Measurements from ENCODE around the gene ITGA4. TPM values are rescaled to one million over a fixed set of nuclear protein-coding genes. Genes with fewer than 3 reads are reported as not detected.
"Not testable (repeated sequence)": the region's sequence is repeated elsewhere in the genome, so short reads cannot be mapped to it uniquely, and the experiment has no call there.

Gene ITGA4
- polyA plus RNA-seq, 1 donor from 2014 or later, result 129 TPM

GRCh38 chr2:181444654-181445053, 12.5 kb upstream of the ITGA4 start:
- Mint-ChIP-seq H3K27ac (no peak overlapping the region), H3K9me3 (no peaks in the 10 kb centered on the region)

GRCh38 chr2:181446985-181447384, 10.2 kb upstream of the ITGA4 start:
- H3K36me3 Mint-ChIP-seq, result no peaks in the 10 kb centered on the region
- peaks cover 0 to 2% (median 0%) of the 10 kb centered on the region in 3 donors for H3K9me3 Mint-ChIP-seq
- H3K27ac Mint-ChIP-seq, result no peak overlapping the region
- peaks cover 5 to 21% (median 8%) of the 10 kb centered on the region in 3 donors for H3K4me1 Mint-ChIP-seq
- H3K4me3 Mint-ChIP-seq, result peak overlapping the region in 2 of 4 donors; percentile 30 to 41
- H3K27me3 Mint-ChIP-seq, result no peaks in the 10 kb centered on the region

More at GRCh38 chr2:181444654-181445053, 12.5 kb upstream of the ITGA4 start:
- Mint-ChIP-seq H3K27me3 (no peaks in the 10 kb centered on the region), H3K4me1 (peaks cover 5 to 21% (median 8%) of the 10 kb centered on the region in 3 donors), H3K4me3 (peak overlapping the region in 1 of 4 donors; percentile 39), H3K36me3 (no peaks in the 10 kb centered on the region)

GRCh38 chr2:181449278-181449677, 7.9 kb upstream of the ITGA4 start:
- not testable (repeated sequence) for H3K36me3 Mint-ChIP-seq, H3K9me3 Mint-ChIP-seq, H3K4me3 Mint-ChIP-seq, H3K27me3 Mint-ChIP-seq, H3K27ac Mint-ChIP-seq
- peaks cover 7 to 17% (median 8%) of the 10 kb centered on the region in 3 donors for H3K4me1 Mint-ChIP-seq

- no peaks in the 10 kb centered on the region for H3K36me3 Mint-ChIP-seq
- H3K4me3 Mint-ChIP-seq, result peak overlapping the region in 1 of 4 donors; percentile 88
- no peaks in the 10 kb centered on the region for H3K27me3 Mint-ChIP-seq
- peaks cover 23 to 29% (median 26%) of the 10 kb centered on the region in 3 donors for H3K4me1 Mint-ChIP-seq
- peaks cover 0 to 3% (median 0%) of the 10 kb centered on the region in 3 donors for H3K9me3 Mint-ChIP-seq
- H3K27ac Mint-ChIP-seq, result peak overlapping the region in 1 of 3 donors; percentile 89
These were observed 2.3 kb upstream of the ITGA4 start for GRCh38 chr2:181454686-181455450.

GRCh38 chr2:181456660-181457120, 496 bp upstream of the ITGA4 start:
- H3K27ac Mint-ChIP-seq, result peak overlapping the region; percentile 89 to 97 (median 96)

GRCh38 chr2:181457741-181458425, 697 bp downstream of the ITGA4 start:
- H3K4me1 Mint-ChIP-seq, result peaks cover 44 to 51% (median 50%) of the 10 kb centered on the region in 3 donors
- no peaks in the 10 kb centered on the region for H3K27me3 Mint-ChIP-seq
- no peaks in the 10 kb centered on the region for H3K36me3 Mint-ChIP-seq
- H3K4me3 Mint-ChIP-seq, result peak overlapping the region; percentile 88 to 99 (median 98)
- no peaks in the 10 kb centered on the region for H3K9me3 Mint-ChIP-seq
- H3K27ac Mint-ChIP-seq, result peak overlapping the region; percentile 89 to 95 (median 94)

More at GRCh38 chr2:181456660-181457120, 496 bp upstream of the ITGA4 start:
- Mint-ChIP-seq H3K4me1 (peaks cover 36 to 42% (median 39%) of the 10 kb centered on the region in 3 donors), H3K4me3 (peak overlapping the region; percentile 88 to 98 (median 95)), H3K9me3 (peaks cover 0 to 3% (median 0%) of the 10 kb centered on the region in 3 donors), H3K36me3 (no peaks in the 10 kb centered on the region), H3K27me3 (no peaks in the 10 kb centered on the region)

- no peaks in the 10 kb centered on the region for H3K9me3 Mint-ChIP-seq
- peak overlapping the region; percentile 89 to 95 (median 94) for H3K27ac Mint-ChIP-seq
- H3K4me3 Mint-ChIP-seq, result peak overlapping the region; percentile 88 to 99 (median 98)
These were observed 1.7 kb downstream of the ITGA4 start for GRCh38 chr2:181458871-181459270.

GRCh38 chr2:181459621-181460021, 2.4 kb downstream of the ITGA4 start:
- H3K27me3 Mint-ChIP-seq, result no peaks in the 10 kb centered on the region
- no peaks in the 10 kb centered on the region for H3K36me3 Mint-ChIP-seq
- H3K4me1 Mint-ChIP-seq, result peaks cover 57 to 66% (median 61%) of the 10 kb centered on the region in 3 donors
- peak overlapping the region; percentile 88 to 99 (median 98) for H3K4me3 Mint-ChIP-seq
- H3K9me3 Mint-ChIP-seq, result no peaks in the 10 kb centered on the region
- H3K27ac Mint-ChIP-seq, result peak overlapping the region; percentile 87 to 94 (median 89)

More at GRCh38 chr2:181458871-181459270, 1.7 kb downstream of the ITGA4 start:
- H3K36me3 Mint-ChIP-seq, result no peaks in the 10 kb centered on the region
- peaks cover 53 to 60% (median 60%) of the 10 kb centered on the region in 3 donors for H3K4me1 Mint-ChIP-seq
- no peaks in the 10 kb centered on the region for H3K27me3 Mint-ChIP-seq

- Mint-ChIP-seq H3K27me3 (no peaks in the 10 kb centered on the region), H3K4me3 (peak overlapping the region; percentile 88 to 99 (median 98)), H3K27ac (peak overlapping the region; percentile 84 to 94 (median 89)), H3K4me1 (peaks cover 53 to 65% (median 62%) of the 10 kb centered on the region in 3 donors), H3K36me3 (no peaks in the 10 kb centered on the region), H3K9me3 (no peaks in the 10 kb centered on the region)
These were observed 4.1 kb downstream of the ITGA4 start for GRCh38 chr2:181461056-181461997.

GRCh38 chr2:181462033-181462432, 4.8 kb downstream of the ITGA4 start:
- no peaks in the 10 kb centered on the region for H3K9me3 Mint-ChIP-seq
- H3K4me3 Mint-ChIP-seq, result peak overlapping the region; percentile 74 to 88 (median 80)
- no peaks in the 10 kb centered on the region for H3K36me3 Mint-ChIP-seq
- no peaks in the 10 kb centered on the region for H3K27me3 Mint-ChIP-seq
- H3K27ac Mint-ChIP-seq, result peak overlapping the region; percentile 12 to 87 (median 68)
- H3K4me1 Mint-ChIP-seq, result peaks cover 53 to 66% (median 56%) of the 10 kb centered on the region in 3 donors

GRCh38 chr2:181463588-181463987, 6.4 kb downstream of the ITGA4 start:
- H3K36me3 Mint-ChIP-seq, result no peaks in the 10 kb centered on the region

GRCh38 chr2:181464966-181465365, 7.8 kb downstream of the ITGA4 start:
- Mint-ChIP-seq H3K9me3 (no peaks in the 10 kb centered on the region), H3K27ac (peak overlapping the region; percentile 44 to 92 (median 91)), H3K27me3 (no peaks in the 10 kb centered on the region), H3K4me3 (peak overlapping the region in 2 of 4 donors; percentile 72 to 73), H3K36me3 (peaks cover 4% of the 10 kb centered on the region), H3K4me1 (peaks cover 49 to 80% (median 52%) of the 10 kb centered on the region in 3 donors)

More at GRCh38 chr2:181463588-181463987, 6.4 kb downstream of the ITGA4 start:
- H3K4me3 Mint-ChIP-seq, result peak overlapping the region; percentile 30 to 88 (median 48)
- no peaks in the 10 kb centered on the region for H3K9me3 Mint-ChIP-seq
- H3K27me3 Mint-ChIP-seq, result no peaks in the 10 kb centered on the region
- peak overlapping the region; percentile 44 to 87 (median 59) for H3K27ac Mint-ChIP-seq
- peaks cover 54 to 79% (median 56%) of the 10 kb centered on the region in 3 donors for H3K4me1 Mint-ChIP-seq

GRCh38 chr2:181465676-181466375, 8.6 kb downstream of the ITGA4 start:
- Mint-ChIP-seq H3K4me1 (peaks cover 49 to 79% (median 51%) of the 10 kb centered on the region in 3 donors), H3K4me3 (peak overlapping the region in 3 of 4 donors; percentile 72 to 73 (median 72)), H3K9me3 (no peaks in the 10 kb centered on the region), H3K36me3 (peaks cover 6% of the 10 kb centered on the region), H3K27ac (peak overlapping the region; percentile 44 to 92 (median 91)), H3K27me3 (no peaks in the 10 kb centered on the region)
